ENCODE measurements around the gene NEUROD4.
A peak's percentile ranks its signal among the peaks of the same experiment; 100 is the strongest.

Gene NEUROD4

DNA sequence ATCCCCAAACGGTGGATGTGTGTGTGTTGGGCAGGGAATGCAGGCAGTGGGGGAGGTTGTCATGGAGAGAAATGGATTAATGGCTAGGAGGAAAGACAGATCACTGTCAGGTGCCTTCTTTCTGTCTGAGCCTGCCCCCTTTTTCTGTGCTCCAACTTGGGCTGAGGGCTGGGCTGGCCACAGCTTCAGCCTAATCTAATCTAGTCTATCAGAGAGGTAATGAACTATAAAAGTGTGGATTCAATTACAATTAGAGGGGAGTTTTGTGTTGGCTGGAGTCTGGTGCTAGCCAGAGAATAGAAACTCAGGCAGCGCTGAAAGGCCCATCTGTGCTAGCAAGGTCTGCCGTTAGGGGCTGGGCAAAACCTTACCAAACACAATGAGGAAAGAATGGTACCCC, 41.2 kb downstream of the NEUROD4 start:
- FAIRE-seq, result no peak

DNA sequence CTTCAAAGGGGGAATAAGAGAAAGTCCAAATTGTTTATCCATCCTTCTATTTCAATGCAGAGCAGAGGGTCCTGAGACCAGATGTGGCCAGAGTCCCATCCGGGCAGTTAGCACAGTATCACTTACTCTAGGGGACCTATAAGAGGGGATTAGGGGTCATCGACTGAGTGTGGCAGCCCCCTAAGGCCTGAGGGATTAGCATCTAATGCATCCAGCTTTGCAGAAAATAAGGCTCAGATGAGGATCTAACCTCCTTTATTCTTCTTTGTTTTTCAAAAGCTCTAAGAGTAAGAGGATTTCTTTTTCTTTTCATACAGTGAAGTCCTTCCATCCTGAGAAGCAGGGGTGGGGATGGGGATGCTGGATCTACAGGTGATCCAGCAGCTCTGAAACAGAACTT, 43.5 kb downstream of the NEUROD4 start:
- FAIRE-seq, result no peak

DNA sequence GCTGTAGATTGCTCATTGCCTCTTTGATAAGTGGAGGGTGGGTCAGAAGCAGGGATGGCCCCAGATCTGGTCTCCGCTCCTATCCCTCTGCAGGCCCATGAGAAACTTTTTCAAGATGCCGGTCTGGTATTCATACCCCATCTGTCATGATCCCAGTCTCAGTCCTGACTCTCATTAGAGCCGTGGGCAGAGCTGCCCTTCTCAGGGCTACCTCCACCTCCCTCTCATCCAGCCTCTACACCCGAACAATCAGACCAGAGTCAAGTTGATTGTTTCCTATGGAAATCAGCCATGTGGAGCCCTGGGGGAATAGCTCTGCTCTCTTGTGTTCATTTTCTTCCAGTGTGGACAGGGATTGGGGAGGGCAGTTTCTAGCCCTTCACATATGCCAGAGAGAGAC, 45.8 kb downstream of the NEUROD4 start:
- FAIRE-seq, result no peak

DNA sequence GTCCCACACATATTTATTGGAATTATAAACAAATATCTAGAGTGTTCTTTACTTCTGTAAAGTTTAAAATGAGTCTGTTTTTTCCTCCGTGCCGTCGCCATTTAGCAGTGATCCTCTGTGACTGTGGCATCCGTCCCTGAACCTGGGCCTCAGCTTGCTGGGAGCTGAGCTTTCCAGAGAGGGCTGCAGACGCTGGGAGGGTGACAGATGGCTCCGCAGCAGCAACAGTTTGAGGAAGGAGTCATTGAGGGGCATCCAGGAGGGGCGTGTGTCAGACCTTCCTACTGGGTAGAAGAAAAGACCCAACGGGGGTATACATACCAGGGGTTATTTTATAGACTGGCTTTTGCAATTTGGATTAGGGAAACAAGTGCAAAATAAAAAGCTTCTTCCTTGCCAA, 47.9 kb downstream of the NEUROD4 start:
- FAIRE-seq, result no peak

DNA sequence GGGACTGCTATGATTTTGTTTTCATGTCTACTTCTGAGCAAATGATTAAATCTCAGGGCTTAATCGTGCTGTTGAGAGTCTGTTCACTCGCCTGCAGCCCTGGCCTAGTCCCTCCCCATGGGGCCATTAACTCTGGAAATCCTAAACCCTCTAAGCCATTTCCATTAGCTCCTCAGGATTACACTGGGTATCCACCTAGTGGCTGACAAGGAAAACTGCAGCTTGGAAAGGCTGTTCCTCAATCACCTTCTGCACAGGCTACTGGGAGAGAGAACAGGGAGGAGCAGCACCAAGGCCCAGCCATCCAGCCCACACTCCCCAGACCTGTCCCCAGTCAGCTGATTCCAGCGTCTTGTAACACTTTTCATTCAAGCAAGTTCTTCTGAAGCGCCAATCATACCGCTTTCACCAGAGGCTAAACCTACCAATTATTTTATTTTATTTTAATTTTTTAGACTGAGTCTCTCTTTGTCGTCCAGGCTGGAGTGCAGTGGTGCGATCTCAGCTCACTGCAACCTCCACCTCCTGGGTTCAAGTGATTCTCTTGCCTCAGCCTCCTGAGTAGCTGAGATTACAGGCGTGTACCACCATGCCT, 48.7 kb downstream of the NEUROD4 start:
- FAIRE-seq, result no peak

DNA sequence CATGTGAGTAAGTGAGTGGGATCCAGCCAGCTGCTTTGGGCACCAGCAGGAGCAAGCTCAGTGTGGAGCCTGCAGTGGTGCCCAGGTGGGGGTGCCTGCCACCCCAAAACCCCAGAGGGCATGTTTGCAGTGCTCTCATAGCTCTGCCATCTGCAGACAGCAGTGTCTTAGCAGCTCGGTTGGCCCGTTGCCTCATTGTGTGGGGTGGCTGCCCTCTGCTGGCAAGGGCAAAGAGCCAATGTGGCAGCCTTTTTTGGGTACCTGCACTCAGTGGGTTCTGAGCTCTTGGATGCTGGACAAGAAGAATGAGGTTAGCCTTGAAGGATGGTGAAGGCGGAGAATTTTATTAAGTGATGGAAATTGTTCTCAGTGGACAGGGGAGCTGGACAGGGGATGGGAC, 52.3 kb downstream of the NEUROD4 start:
- no peak for FAIRE-seq

DNA sequence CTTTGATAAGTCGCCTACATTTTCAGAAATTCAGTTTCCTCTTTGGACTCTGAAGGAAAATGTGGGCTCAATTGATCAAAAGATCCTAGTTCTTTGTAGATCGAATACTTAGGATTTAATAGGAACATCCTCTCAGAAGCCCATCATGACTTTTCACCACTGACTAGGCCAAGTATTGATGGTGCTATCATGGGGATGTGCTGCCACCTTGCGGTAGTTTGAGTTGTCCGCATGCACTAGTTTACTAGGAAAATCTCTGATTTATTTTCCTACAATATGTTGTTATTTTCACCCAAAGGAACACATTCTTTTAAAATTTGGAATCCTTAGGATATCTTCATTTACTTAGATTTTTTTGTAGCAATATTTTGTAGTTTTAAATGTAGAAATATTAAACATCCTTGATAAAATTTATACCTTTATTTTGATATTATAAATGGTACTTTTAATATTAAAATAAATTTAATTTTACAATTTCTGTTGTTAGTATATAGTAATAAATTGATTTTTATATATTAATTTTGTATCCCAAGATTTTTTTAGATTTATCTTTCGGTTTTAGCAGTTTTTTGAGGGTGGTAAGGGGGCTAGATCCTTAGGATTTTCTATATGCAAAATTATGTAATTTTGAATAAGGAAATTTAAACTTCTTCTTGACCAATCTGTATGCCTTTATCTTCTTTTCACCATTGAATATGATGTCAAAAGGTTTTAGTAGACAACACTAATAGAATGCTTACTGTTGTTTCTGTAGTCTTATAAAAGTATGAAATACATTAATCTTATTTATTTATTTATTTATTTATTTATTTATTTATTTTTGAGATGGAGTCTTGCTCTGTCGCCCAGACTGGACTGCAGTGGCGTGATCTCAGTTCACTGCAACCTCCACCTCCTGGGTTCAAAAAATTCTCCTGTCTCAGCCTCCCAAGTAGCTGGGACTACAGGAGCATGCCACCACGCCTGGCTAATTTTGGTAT, 53.6 kb downstream of the NEUROD4 start:
- peak; percentile 80 for FAIRE-seq

DNA sequence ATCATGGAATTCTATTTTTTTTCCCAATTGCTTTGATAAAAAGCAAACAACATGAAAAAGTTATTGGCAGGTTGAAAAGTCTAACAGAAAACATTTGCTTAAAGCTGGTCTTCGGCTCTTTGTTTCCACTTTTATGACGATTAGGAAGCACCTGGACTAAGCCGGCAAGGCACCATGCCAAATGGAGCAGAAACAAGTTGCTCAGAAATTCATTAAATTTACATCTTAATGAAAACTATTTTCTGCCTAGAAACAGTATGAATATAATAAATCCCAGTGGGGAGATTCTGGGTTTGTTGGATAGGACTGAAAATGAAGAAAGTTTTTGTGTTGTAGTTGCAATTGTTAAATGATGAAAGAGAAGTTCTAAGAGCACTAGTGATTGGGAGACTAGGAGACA, 55.0 kb downstream of the NEUROD4 start:
- no peak for FAIRE-seq

Data from TTC549 (cell line).